Non-pigmented ciliary epithelial cell (primary cell): Measurements from ENCODE around the gene ZDHHC20.

ENCODE experiments used
- DNase-seq: peaks from one replicate; pipeline ENCODE4 v3.0.0-alpha.2; 2010; ENCODE audit warnings: low read depth

ZDHHC20 gene, protein sequence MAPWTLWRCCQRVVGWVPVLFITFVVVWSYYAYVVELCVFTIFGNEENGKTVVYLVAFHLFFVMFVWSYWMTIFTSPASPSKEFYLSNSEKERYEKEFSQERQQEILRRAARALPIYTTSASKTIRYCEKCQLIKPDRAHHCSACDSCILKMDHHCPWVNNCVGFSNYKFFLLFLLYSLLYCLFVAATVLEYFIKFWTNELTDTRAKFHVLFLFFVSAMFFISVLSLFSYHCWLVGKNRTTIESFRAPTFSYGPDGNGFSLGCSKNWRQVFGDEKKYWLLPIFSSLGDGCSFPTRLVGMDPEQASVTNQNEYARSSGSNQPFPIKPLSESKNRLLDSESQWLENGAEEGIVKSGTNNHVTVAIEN

DNA sequence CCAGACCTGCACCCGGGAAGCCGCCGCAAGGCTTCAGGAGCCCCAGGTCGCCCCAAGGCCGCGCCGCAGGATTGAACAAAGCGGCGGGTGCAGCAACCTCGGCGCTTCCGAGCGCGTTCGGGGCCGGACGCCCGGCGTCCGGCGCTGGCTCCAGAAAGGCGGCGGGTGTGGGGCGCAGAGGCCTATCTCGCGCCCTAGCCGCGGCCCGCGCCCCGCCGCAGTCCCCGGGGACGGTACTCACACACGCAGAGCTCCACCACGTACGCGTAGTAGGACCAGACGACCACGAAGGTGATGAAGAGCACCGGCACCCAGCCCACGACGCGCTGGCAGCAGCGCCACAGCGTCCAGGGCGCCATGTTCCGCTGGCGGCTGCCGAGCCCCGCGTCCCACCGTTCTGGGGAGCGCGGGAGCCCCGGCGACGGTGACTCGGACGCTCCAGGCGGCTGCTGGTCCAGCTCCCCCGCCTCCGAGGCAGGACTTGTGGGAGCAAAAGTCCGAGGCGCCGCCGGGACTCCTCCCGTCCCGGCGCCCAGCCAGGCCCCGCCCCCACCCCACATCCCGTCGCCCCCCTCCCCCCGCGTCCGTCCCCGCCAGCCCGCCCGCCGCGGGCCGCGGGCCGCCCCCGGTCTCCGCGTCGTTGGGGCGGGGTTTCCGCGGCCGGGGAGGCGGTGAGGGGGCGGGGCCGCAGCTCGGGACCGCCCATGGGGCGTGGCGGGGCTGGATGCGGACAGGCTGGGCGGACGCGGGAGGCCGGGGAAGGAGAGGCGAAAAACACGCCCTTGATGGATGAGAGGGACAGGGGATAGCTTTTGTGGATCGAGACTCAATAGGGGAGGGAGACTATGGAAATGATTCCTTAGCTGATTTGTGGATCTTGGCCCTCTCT lies at the start of gene ZDHHC20:
TSS of gene ZDHHC20 (minus strand) at position 491 of the 889 bp plus-strand sequence. CDS start at position 359, 132 bp downstream.
- no peak for DNase-seq

DNA sequence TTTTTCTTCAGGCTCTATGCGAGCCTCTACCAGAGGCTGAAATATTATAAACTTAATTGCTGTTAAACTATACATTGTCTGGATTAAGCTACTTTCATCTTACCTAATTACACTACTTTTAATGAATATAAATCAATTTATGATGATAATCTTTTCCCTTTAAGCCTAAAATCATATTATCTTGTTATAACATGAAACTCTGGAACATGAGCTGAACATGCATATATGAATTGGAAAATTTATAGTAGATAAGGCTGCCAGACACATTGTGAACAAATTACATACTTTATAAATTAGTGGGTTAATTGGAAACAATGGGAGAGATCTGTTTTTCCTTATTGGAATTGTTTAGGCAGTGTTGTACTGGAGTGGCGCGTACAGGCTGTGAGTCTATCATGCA lies 45.3 kb upstream of the ZDHHC20 start:
- DNase-seq = no peak

DNA sequence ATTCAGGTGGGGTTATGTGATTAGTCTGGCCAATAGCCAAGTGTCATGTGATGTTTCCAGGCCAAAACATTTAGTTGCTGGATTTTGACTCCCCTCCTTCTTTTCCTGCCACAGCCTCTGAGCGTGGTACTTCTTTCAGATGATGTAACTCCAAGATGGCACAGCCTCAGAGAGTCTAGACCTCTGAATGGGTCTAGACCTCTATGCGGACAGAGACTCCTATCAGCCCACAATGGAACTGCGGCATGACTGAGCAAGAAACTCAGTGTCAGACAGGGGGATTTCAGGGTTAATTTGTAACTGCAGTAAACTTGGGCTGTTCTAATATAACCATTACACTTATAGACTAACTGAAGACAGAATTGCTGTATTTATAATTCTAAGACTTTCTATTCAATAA lies 42.6 kb upstream of the ZDHHC20 start:
- no peak for DNase-seq

DNA sequence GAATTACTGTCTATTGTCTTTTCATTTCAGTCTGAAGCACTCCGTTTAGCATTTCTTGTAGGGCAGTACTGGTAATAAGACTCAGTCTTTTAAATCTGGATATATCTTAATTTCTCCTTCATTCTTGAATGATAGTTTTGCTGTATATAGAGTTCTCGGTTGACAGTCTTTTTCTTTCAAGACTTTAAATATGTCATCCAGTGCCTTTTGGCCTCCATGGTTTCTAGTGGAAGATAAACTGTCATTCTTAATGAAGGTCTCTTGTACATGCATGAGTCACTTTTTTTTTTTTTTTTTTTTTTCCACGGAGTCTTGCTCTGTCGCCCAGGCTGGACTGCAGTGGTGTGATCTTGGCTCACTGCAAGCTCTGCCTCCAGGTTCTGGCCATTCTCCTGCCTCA lies 27.2 kb upstream of the ZDHHC20 start:
- DNase-seq = no peak

DNA sequence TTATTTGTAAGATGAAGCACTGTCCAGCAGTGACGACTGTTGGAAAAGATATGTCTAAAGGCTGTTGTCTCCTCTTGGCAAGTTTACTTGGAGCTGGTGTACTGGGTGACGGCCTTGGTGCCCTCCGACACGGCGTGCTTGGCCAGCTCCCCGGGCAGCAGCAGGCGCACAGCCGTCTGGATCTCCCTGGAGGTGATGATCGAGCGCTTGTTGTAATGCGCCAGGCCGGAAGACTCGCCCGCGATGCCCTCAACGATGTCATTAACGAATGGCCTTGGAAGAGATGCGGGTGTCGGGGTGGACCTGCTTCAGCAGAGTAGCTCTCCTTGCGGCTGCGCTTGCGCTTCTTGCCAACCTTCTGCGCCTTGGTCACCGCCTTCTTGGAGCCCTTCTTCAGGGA lies 24.6 kb upstream of the ZDHHC20 start:
- no peak for DNase-seq

DNA sequence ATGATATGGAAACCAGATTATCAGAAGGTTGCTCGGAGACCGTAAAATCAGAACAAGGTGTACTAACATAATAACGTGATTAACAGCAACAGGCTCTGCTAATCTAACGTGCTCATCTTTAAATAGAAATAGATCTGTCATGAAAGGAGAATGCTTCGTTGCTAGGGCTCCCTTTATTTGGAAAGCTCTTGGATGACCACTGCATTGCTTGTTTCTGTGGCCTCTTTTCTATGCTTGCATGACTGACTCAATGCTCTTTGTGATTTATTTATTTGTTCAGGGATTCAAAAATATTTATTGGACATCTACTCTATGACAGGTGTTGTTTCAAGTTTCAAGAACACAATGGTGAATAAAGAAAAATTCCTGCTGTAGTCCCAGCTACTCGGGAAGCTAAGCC lies 22.3 kb upstream of the ZDHHC20 start:
- DNase-seq = no peak

DNA sequence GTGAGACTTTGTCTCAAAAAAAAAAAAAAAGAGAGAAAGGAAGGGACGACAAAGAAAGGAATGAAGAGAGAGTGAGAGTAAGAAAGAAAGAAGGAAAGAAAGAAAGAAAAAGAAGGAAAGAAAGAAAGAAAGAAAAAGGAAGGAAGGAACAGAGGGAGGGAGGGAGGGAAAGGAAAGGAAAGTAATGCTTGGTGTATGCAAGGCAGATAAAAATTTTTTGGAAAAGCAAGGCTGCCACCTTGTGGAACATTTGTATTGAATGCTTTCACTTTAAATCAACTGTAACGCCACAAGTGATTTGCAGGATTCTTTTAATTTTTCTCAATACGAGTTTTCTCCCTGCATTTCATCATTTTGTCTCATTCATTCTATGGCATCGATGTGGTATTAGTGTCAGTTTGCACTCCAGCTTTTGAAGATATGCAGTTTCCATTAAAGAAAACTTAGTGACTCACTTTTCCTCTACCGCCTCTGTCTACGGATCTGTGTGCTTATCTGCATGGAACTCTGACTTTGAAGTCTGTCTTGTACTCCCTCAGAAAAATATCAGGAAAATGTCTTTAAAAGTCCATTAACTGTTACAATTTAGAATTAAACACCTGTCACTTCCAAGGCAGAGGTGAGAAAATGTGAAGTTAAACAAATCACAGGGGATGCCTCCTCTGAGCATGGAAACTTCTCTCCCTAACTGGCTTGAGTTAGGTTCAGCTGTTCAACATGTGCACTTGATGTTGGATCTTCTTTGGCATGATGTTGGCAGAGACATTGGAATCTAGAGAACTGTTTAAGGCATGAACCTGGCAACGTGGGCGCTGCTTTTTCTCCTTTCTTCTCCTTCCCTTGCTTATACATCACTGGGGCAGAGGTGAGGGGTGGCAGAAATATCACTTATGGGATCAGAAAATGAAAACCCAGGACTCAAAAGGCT lies 20.0 kb upstream of the ZDHHC20 start:
- DNase-seq = no peak

DNA sequence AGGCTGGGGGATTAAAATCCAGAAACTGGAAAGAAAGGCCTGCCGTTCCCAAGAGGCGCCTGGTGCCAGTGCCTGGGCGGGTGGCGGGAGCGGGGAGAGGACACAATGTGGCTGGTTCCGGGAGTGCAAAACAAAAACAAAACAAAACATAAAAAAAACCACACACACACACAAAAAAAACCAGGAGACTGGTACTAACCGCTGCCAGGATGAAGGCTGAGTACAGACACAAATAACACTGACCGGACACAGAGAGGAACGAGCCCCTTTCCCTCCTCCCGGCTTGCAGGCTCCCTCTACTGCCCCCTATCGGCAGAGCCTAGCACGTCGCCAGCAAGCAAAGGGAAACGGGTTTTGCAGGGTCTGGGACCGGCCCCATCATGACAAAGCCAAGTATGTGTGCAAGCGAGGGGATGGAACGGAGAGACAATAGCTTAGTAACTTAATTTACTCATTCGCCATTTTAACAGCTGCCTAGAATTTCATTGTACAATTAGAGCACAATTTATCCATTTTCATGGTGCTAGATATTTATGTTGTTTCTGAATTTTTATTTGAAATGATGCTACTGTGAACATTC lies 17.9 kb upstream of the ZDHHC20 start:
- DNase-seq = no peak

DNA sequence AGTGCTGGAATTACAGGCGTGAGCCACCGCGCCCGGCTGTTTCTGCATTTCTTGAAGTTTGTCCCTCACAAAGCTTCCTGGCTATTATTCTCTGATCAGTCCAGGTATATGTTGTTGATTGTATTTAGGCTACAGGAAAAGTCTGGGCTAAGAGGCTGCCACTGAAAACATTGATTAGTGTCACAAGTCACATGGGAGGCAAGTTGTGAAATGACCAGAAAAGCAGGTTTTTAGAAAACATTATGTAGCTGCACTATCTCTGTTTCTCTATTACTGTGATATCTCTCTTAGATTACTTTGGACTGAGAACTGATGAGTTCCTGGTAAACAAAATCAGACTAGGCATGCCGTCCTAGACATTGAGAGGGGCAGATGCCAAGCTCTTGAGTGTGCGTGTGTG lies 16.0 kb upstream of the ZDHHC20 start:
- no peak for DNase-seq

DNA sequence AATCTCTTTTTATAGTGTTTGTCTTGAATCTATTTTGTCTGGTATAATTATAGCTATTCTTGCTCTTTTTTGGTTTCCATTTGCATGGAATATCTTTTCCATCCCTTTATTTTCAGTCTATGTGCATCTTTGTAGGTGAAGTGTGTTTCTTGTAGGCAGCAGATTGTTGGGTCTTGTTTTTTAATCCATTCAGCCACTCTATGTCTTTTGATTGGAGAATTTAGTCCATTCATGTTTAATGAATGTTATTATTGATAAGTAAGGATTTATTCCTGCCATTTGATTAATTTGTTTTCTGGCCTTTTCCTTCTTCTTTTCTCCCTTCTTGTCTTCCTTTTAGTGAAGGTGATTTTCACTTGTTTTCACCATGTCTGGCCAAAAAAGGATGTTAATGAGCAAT lies 11.7 kb upstream of the ZDHHC20 start:
- DNase-seq = no peak

DNA sequence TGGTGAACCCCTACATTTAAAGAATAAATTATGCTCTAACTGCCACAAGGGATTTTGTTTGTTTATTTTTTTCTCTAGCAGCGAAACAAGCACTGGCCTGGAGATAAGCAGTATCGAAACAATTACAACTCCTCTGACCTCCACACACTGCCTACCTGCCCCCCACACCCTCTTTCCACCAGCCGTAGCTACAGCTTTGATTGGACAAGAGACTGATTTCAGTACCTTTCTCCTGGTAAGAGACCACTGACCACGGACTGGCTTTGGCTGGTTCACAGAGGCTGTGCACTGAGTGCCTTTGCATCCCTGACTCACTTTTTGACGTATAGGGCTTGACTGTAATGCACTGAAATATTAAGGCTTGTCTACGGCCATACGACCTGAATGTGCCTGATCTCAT lies 7.4 kb upstream of the ZDHHC20 start:
- DNase-seq = no peak

DNA sequence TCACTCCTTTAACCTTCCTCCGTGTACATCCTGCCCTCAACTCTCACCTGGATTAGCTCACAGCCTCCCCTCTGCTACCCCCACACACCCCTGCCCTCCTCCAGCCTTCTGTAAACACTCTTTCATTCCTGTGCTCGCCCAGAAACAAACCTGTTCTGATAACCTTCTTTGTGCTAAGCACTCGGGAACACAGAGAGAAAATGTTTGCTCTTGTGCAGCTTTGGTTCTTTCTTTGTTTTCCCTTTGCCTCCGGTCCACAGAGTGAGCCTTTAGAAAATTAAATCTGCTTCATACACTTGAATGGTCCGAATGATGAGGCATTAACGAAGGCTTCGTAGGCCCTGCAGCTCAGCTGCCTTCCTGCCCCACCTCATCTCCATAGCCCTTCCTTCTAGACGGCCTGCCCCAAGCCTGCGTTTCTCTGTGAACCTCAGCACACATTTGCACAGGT lies 6.6 kb upstream of the ZDHHC20 start:
- DNase-seq = no peak

DNA sequence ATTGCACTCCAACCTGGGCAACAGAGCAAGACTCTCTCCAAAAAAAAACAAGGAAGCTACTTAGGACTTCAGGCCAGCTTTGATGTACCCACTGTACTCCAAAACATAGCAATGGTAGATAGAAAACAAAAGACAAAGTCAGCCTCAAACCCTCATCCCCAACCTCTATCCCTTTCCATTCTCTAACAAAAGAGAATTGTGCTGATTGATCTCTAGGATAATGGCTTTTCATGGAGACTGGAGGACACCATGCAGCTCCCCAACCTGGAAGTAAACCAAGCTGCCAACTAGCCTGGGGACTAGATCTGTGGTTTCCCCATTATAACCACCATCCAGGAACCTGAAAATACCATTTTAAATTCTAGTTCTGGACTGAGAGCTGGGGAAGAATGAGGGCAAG lies 4.3 kb upstream of the ZDHHC20 start:
- no peak for DNase-seq

DNA sequence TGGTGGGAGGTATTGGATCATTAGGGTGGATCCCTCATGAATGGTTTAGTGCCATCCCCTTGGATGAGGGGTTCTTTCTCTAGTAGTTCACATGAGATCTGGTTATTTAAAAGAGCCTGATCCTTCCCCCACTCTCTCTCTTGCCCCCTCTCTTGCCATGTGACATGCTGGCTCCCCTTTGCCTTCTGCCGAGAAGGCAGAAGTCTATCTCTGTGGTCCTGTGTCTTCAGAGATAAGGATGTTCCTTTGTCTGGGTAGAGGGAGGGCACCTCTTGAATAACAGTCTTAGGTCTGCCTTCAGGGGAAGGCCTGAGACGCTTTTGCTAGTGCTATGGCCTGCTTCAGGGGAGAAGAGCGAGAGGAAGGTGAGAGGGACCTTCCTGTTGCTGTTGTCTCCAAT lies 2.0 kb upstream of the ZDHHC20 start:
- DNase-seq = no peak

DNA sequence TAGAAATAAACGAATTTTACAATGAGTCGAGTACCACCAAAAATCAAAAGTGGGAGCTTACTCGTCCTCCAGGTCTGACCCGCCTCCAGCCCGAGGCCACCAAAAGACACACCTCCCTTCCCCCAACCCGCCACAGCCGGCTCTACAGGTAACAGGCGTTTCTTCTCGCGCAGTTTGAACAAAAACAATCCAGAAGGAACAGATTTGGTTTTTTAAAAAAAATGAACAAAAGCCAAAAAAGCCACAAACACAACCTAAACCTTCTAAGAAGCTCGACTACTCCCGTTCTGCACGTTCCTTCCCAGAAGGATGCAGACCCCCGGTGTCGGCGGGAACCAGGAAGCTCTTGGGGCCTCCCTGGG lies 671 bp downstream of the ZDHHC20 start:
- DNase-seq = no peak

DNA sequence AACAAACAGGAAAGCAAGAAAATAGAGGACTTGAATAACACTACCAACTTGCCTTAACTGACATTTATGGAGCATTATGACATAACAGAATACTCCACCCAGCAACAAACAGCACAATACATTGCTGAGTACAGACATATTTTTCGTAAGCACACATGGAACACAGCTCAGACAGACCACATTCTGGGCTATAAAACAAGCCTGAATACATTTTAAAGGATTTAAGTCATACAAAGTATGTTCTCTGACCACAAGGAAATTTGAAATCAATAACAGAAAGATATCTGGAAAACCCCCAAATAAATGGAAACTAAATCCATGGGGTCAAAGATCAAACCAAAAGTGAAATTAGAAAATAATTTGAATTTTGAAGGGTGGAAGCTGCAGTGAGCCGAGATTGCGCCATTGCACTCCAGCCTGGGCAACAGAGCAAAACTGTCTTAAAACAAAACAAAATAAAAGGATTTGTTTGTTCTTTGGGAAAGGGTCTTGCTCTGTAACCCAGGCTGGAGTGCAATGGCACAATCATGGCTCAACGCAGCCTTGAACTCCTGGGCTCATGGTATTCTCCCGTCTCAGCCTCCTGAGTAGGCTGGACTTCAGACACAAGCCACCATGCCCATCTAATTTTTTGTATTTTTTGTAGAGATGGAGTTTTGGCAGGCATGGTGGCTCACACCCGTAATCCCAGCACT lies 5.6 kb downstream of the ZDHHC20 start:
- no peak for DNase-seq

DNA sequence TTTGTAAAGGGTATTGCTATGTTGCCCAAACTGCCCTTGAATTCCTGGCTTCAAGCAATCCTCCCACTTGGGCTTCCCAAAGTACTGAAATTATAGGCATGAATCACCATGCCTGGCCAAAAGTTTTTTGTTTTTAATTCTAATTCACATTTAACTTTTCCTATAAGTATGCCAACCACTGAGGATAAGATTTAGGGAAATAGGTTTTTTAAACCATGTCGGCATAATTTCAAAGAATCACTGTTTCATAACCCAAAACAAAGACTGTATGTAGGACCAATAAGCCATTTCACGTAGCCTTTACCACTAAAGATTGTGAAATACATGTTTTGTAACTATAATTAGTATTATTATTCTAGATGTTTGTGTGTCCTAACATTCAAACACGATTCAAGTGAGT lies 8.2 kb downstream of the ZDHHC20 start:
- DNase-seq = no peak

DNA sequence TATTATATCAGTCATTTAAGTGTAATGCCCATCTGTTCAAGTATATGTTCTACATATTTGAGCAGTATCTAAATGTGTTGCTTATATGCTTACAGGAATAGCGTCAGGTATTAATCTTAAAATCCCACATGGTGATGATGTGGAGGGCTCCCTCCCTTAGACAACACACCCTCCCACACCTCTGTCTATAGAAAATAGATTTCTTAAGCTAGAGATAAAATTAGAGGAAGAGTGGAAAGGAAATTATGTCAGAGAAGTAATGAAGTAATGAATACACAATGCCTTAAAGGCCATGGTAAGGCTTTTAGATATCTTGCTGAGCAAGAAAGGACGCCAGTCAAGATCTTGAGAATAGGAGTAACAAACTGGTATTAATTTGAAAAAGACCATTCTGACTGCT lies 12.4 kb downstream of the ZDHHC20 start:
- DNase-seq = no peak

DNA sequence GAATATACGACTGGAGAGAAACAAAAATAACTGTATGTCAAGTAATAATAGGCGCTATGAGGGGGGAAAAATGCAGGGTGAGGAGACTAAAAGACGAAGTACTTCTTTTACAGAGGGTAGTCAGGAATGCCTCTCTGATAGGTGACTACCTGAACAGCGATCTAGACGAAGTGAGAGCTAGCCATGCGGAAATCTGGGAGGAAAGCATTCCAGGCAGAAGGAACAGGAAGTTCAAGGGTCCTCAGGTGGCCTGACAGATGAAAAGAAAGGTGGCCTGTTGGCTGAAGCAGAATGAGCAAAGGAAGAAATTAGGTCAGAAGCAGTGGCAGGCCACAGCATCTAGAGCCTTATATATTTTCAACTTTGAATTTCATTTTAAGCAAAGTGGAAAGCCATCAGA lies 13.3 kb downstream of the ZDHHC20 start:
- no peak for DNase-seq

DNA sequence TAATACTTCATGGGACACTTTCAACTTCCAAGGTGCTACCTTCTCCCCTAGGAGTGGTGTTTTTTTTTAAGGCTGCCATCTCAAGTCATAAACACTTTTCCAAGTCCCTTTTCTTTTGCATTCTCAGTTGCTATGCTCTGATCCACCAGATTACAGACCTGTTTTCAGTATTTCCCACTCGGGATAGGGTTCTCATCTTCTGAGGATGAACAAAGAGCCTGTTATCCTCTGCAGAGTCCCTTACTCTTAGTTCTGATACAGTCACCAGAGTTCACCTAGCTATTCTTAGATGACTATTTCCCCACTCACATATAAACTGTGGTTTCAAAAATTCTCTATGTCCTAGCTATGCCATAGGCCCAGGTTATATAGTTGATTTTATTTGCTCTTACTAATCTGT lies 15.9 kb downstream of the ZDHHC20 start:
- no peak for DNase-seq

DNA sequence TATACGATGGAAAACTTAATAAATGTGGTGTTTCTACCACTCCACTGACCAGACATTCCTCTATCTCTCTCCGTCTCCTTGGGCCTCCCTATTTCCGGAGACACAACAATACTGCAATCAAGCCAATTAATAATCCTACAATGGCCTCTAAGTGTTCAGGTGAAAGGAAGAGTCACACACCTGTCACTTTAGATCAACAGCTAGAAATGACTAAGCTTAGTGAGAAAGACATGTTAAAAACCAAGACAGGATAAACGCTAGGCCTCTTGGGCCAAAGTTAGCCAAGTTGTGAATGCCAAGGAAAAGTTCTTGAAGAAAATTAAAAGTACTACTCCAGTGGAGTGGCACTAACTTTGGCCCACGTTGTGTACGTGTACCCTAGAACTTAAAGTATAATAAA lies 22.5 kb downstream of the ZDHHC20 start:
- no peak for DNase-seq
